Measurements from ENCODE around the gene BCL7A.
A peak's percentile ranks its signal among the peaks of the same experiment; 100 is the strongest.

The BCL7A gene

DNA sequence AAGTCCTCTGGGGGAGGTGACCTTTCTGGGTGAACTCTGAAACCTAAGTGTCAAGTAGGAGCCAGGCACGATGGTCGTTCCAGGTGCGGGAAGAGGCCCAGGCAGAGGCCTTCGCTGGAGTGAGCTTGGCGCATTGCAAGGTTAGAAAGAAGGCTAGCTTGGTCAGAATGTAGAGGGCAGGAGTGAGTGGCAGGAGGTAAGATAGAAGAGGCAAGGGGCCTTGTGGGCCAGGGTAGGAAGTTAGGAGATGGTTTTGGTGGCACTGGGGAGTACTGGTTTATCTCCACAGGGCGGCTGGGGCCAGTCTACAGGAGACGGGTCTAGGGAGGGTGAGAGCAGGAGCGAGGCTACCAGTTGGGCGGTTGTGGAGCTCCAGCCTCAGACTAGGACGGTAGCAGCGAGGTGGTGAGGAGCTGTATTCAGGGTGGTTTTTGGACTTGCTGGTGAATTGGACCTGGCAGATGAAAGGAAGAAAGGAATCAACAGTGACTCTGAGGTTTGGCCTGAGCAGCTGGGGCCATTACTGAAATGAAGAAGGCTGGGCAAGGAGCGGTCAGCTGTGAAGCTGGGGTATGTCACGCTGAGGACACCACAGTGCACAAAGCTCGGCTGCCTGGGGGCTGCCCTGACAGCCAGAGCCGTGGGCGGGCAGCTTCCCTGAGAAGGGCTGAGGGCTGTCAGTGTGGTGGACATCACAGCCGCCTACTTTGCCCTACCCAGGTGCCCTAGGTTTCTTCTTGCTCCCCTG, 65.9 kb downstream of the BCL7A start:
- no peak overlapping the region for H3K4me3 ChIP-seq (ENCODE audit: extremely low read depth, insufficient read depth, low read length, poor library complexity, severe bottlenecking)
- peaks cover 49% of the 10 kb centered on the region for H3K36me3 ChIP-seq (ENCODE audit: control insufficient read depth, insufficient read depth, low read length)
- peaks cover under 1% of the 10 kb centered on the region for H3K4me1 ChIP-seq (ENCODE audit: control insufficient read depth, insufficient read depth, low read length, poor library complexity, severe bottlenecking)
- H3K9me3 ChIP-seq (ENCODE audit: control insufficient read depth, low read length): no peaks in the 10 kb centered on the region
- 87 to 90% methylated on average over 15 to 16 of the region's 17 CpGs for WGBS, 2 experiments (ENCODE audit: insufficient coverage in 2 of 2)
- H3K27ac ChIP-seq (ENCODE audit: low read depth, low read length, severe bottlenecking): no peak overlapping the region

DNA sequence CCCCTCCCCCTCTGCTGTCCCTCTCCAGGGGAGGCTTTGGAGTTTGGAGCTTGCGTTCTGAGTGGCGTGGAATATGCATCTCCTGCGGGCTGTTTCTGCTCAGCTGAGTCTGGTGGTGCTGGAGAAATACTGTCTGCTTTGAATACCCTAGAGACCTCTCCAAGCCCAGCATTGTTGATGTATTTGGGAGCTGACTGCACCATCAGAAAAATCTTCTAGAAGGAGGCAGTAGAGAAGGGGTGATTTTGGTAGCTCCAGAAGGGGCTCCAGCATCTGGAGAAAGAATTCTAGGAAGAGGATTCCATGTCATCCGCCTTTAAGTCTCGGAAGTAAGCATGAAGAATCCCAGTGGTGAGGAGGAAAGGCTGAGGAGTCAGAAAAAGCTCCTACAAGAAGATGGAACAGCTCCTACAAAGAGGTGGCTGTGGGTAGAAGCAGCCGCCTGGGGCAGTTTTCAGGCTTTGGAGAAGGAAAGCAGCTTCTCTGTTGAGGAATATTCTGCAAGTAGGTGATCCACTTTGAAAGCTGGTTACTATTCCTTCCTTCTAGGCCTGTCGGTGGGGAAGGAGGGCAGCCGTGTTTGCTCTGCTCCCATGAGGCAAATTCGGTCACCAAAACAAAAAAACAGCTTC, 66.6 kb downstream of the BCL7A start:
- 87 to 91% methylated on average over 6 to 7 of the region's 9 CpGs for WGBS, 2 experiments (ENCODE audit: insufficient coverage in 2 of 2)
- peaks cover 44% of the 10 kb centered on the region for H3K36me3 ChIP-seq (ENCODE audit: control insufficient read depth, insufficient read depth, low read length)

DNA sequence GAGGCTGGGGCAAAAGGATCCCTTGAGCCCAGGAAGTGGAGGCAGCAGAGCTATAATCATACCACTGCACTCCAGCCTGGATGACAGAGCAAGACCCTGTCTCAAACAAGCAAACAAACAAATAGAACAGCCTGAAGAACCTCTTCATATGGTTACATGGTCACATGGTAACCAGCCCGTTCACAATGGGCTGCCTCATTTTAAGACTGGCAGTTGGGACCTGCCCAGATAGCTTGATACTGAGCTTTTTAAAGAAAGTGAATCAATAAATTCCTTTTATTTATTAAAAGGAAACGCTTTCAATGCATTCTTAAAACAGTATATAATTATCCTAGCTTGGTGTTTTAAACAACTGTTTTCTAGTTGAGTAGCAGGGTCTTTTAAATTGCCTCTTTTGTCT, 67.4 kb downstream of the BCL7A start:
- Histone ChIP-seq H3K4me3 (ENCODE audit: extremely low read depth, insufficient read depth, low read length, poor library complexity, severe bottlenecking) (no peak overlapping the region), H3K4me1 (ENCODE audit: control insufficient read depth, insufficient read depth, low read length, poor library complexity, severe bottlenecking) (no peaks in the 10 kb centered on the region), H3K9me3 (ENCODE audit: control insufficient read depth, low read length) (no peaks in the 10 kb centered on the region), H3K36me3 (ENCODE audit: control insufficient read depth, insufficient read depth, low read length) (peaks cover 36% of the 10 kb centered on the region), H3K27ac (ENCODE audit: low read depth, low read length, severe bottlenecking) (no peak overlapping the region)
- WGBS, 2 experiments (ENCODE audit: insufficient coverage in 2 of 2): no CpG with 5 or more reads among the region's 2 CpGs

More for the DNA sequence above, 66.6 kb downstream of the BCL7A start:
- Histone ChIP-seq H3K27ac (ENCODE audit: low read depth, low read length, severe bottlenecking) (no peak overlapping the region), H3K4me3 (ENCODE audit: extremely low read depth, insufficient read depth, low read length, poor library complexity, severe bottlenecking) (no peak overlapping the region), H3K9me3 (ENCODE audit: control insufficient read depth, low read length) (no peaks in the 10 kb centered on the region), H3K4me1 (ENCODE audit: control insufficient read depth, insufficient read depth, low read length, poor library complexity, severe bottlenecking) (no peaks in the 10 kb centered on the region)

GRCh38 chr12:122090759-122091515, 69.3 kb downstream of the BCL7A start:
- no peaks in the 10 kb centered on the region for H3K9me3 ChIP-seq (ENCODE audit: control insufficient read depth, low read length)
- H3K27ac ChIP-seq (ENCODE audit: low read depth, low read length, severe bottlenecking): peak overlapping the region; percentile 61
- H3K4me1 ChIP-seq (ENCODE audit: control insufficient read depth, insufficient read depth, low read length, poor library complexity, severe bottlenecking): no peaks in the 10 kb centered on the region
- 88 to 93% methylated on average over 6 to 7 of the region's 7 CpGs for WGBS, 2 experiments (ENCODE audit: insufficient coverage in 2 of 2)
- H3K36me3 ChIP-seq (ENCODE audit: control insufficient read depth, insufficient read depth, low read length): peaks cover 19% of the 10 kb centered on the region
- no peak overlapping the region for H3K4me3 ChIP-seq (ENCODE audit: extremely low read depth, insufficient read depth, low read length, poor library complexity, severe bottlenecking)

GRCh38 chr12:122093098-122093883, 71.6 kb downstream of the BCL7A start:
- Histone ChIP-seq H3K9me3 (ENCODE audit: control insufficient read depth, low read length) (no peaks in the 10 kb centered on the region), H3K36me3 (ENCODE audit: control insufficient read depth, insufficient read depth, low read length) (peaks cover 5% of the 10 kb centered on the region), H3K27ac (ENCODE audit: low read depth, low read length, severe bottlenecking) (no peak overlapping the region), H3K4me3 (ENCODE audit: extremely low read depth, insufficient read depth, low read length, poor library complexity, severe bottlenecking) (no peak overlapping the region), H3K4me1 (ENCODE audit: control insufficient read depth, insufficient read depth, low read length, poor library complexity, severe bottlenecking) (peaks cover 22% of the 10 kb centered on the region)
- 81 to 87% methylated on average over 6 to 7 of the region's 9 CpGs for WGBS, 2 experiments (ENCODE audit: insufficient coverage in 2 of 2)

DNA sequence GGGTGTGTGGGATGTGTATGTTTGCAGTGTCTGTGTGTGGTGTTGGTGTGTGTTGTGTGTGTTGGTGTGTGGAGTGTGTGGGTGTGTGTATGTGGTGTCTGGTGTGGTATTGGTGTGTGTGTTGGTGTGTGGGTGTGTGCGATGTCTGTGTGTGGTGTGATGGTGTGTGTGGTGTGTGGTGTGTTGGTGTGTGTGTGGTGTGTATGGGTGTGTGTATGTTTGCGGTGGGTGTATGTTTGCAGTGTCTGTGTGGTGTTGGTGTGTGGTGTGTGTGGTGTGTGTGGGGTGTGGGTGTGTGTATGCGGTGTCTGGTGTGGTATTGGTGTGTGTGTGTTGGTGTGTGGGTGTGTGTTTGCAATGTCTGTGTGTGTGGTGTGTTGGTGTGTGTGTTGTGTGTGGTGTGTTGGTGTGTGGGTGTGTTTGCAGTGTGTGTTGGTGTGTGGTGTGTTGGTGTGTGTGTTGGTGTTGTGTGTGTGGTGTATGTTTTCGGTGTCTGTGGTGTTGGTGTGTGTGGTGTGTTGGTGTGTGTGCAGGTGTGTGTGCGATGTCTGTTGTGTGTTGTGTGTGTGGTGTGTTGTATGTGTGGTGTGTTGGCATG, 72.6 kb downstream of the BCL7A start:
- Histone ChIP-seq H3K4me3 (ENCODE audit: extremely low read depth, insufficient read depth, low read length, poor library complexity, severe bottlenecking) (no peak overlapping the region), H3K36me3 (ENCODE audit: control insufficient read depth, insufficient read depth, low read length) (no peaks in the 10 kb centered on the region), H3K9me3 (ENCODE audit: control insufficient read depth, low read length) (no peaks in the 10 kb centered on the region), H3K4me1 (ENCODE audit: control insufficient read depth, insufficient read depth, low read length, poor library complexity, severe bottlenecking) (peaks cover 30% of the 10 kb centered on the region), H3K27ac (ENCODE audit: low read depth, low read length, severe bottlenecking) (no peak overlapping the region)
- 91 to 98% methylated on average over 3 to 5 of the region's 5 CpGs for WGBS, 2 experiments (ENCODE audit: insufficient coverage in 2 of 2)

DNA sequence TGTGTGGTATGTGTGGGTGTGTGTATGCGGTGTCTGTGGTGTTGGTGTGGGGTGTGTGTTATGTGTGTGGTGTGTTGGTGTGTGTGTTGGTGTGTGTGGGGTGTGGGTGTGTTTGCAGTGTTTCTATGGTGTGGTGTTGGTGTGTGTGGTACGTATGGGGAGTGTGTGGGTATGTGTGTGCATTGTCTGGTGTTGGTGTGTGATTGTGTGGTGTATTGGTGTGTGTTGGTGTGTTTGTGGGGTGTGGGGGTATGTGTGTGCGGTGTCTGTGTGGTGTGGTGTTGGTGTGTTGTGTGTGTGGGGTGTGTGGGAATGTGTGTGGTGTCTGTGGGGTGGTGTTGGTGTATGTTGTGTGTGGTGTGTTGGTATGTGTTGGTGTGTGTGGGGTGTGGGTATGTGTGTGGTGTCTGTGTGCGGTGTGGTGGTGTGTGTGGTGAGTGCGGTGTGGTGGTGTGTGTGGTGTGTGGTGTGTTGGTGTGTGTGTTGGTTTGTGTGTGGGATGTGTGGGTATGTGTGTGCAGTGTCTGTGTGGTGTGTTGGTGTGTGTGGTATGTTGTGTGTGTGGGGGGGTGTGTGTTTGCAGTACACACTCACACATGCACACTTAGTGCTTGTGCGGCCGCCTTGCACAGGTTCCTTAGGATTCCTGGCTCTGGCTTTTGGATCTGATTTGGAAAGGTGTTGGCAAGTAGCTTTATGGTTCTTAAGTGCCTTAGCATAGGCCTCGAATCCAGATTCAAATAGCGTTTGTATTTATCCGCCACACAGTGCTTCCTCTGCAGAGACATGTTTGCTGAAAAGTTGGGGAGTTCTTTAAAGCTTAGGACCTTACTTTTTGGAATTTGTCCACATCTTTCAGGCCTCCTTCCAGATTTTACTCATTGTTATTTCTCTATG, 73.3 kb downstream of the BCL7A start:
- Histone ChIP-seq H3K27ac (ENCODE audit: low read depth, low read length, severe bottlenecking) (no peak overlapping the region), H3K4me1 (ENCODE audit: control insufficient read depth, insufficient read depth, low read length, poor library complexity, severe bottlenecking) (peaks cover 34% of the 10 kb centered on the region)
- WGBS, 2 experiments (ENCODE audit: insufficient coverage in 2 of 2): 85% methylated on average over 7 to 8 of the region's 10 CpGs

GRCh38 chr12:122096014-122096413, 74.3 kb downstream of the BCL7A start:
- H3K4me3 ChIP-seq (ENCODE audit: extremely low read depth, insufficient read depth, low read length, poor library complexity, severe bottlenecking): no peak overlapping the region
- H3K27ac ChIP-seq (ENCODE audit: low read depth, low read length, severe bottlenecking): peak overlapping the region; percentile 95
- WGBS, 2 experiments (ENCODE audit: insufficient coverage in 2 of 2): 82 to 100% methylated on average over 4 to 6 of the region's 9 CpGs

More for the DNA sequence above, 73.3 kb downstream of the BCL7A start:
- Histone ChIP-seq H3K4me3 (ENCODE audit: extremely low read depth, insufficient read depth, low read length, poor library complexity, severe bottlenecking) (no peak overlapping the region), H3K36me3 (ENCODE audit: control insufficient read depth, insufficient read depth, low read length) (no peaks in the 10 kb centered on the region), H3K9me3 (ENCODE audit: control insufficient read depth, low read length) (no peaks in the 10 kb centered on the region)

GRCh38 chr12:122096591-122097149, 75.0 kb downstream of the BCL7A start:
- Histone ChIP-seq H3K4me3 (ENCODE audit: extremely low read depth, insufficient read depth, low read length, poor library complexity, severe bottlenecking) (no peak overlapping the region), H3K4me1 (ENCODE audit: control insufficient read depth, insufficient read depth, low read length, poor library complexity, severe bottlenecking) (peaks cover 34% of the 10 kb centered on the region), H3K36me3 (ENCODE audit: control insufficient read depth, insufficient read depth, low read length) (no peaks in the 10 kb centered on the region), H3K27ac (ENCODE audit: low read depth, low read length, severe bottlenecking) (peak overlapping the region; percentile 95), H3K9me3 (ENCODE audit: control insufficient read depth, low read length) (no peaks in the 10 kb centered on the region)
- WGBS, 2 experiments (ENCODE audit: insufficient coverage in 2 of 2): 94 to 96% methylated on average over 20 of the region's 20 CpGs

More at GRCh38 chr12:122096014-122096413, 74.3 kb downstream of the BCL7A start:
- Histone ChIP-seq H3K9me3 (ENCODE audit: control insufficient read depth, low read length) (no peaks in the 10 kb centered on the region), H3K36me3 (ENCODE audit: control insufficient read depth, insufficient read depth, low read length) (no peaks in the 10 kb centered on the region), H3K4me1 (ENCODE audit: control insufficient read depth, insufficient read depth, low read length, poor library complexity, severe bottlenecking) (peaks cover 34% of the 10 kb centered on the region)
